Activated CD4-positive, CD25-positive, alpha-beta regulatory T cell treated with anti-CD3 and anti-CD28 coated beads, Interleukin-2, amount 50 U/mL, for 72 hours (primary cell): ENCODE measurements around the gene DCTN5.
"Not testable (repeated sequence)": the region's sequence is repeated elsewhere in the genome, so short reads cannot be mapped to it uniquely, and the experiment has no call there.

Experiments
- DNase-seq: peaks from one replicate; pipeline ENCODE4 v3.0.0; 2021

The DCTN5 gene

GRCh38 chr16:23694644-23695373, 53.5 kb downstream of the DCTN5 start:
- no peak for DNase-seq

DNA sequence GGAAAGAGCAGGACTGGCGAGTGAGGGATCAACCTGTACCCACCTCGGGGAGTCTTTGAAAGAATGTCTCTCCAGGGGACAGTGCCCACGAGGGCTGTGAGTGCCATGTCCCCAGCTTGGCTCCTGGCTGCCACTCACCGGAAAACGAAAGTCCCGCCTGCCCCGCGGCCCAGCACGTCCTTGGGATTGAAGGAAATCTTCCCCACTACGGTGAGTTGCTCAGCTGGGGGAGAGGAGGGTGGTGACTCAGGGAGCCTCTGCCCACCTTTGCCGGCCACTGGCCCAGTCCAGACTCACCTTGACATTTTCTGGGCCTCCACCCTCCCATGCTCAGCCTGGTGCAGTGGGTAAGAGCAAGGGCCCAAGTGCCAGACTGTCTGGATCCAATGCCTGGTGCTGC, 54.5 kb downstream of the DCTN5 start:
- DNase-seq: no peak

- no peak for DNase-seq
Observed at GRCh38 chr16:23699100-23699499, 57.8 kb downstream of the DCTN5 start.

GRCh38 chr16:23700093-23700492, 58.8 kb downstream of the DCTN5 start:
- DNase-seq: no peak

DNA sequence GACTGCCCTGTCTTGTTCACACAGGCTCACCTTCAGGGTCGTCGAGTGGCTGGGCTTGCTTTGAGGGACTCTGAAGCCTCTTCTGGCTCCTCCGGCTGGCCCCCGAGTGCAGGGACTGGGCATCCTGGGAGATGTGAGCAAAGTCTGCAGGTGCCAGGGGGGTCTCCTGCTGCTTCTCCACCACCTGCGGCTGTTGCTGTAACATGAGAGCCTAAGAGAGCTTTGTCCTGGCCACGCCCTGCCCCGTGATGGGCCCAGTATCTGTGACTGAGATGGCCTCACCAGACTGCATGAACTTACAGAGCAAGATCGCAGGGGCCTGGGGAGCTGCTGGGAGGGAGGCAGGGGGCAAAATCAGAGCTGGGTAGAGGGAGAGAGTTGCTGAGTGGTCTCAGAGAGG, 59.2 kb downstream of the DCTN5 start:
- no peak for DNase-seq

DNA sequence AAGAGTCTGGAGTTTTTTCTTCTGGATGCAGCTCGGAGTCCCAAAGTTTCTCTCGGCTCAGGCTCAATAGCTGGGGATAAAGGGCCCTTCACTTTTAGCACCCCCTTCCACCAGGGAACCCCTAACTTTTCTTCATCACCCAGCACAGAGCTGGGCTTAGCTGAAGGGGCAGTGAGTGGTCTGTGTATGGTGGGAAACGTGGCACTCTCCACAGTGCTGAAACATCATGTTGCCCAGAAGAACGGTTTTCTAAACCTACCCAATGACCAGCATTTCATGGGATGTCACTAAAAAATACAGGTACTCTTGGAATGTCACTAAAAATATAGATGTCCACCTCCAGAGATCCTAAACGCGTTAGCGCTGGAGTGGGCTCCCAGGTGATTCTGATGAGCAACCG, 59.8 kb downstream of the DCTN5 start:
- no peak for DNase-seq

DNA sequence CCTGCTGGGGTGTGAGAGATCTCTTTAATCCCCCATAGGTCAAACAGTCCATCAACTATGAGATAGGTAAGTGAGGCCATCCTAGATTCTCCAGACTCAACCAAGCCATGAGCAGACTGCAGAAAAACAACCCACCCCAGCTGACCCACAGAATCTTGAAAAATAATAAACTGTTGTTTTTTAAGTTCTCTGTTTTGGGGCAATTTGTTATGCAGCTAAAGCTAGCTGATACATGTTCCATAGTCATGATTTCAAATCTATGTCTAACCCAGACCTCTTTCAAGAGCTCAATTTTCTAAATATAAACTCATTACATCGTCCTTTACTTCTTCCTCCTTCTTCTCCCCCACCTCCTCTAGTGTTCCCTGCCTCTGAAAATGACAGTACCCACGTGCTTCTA, 61.7 kb downstream of the DCTN5 start:
- DNase-seq: no peak

- no peak for DNase-seq
Observed at GRCh38 chr16:23704772-23705516, 63.7 kb downstream of the DCTN5 start.

DNA sequence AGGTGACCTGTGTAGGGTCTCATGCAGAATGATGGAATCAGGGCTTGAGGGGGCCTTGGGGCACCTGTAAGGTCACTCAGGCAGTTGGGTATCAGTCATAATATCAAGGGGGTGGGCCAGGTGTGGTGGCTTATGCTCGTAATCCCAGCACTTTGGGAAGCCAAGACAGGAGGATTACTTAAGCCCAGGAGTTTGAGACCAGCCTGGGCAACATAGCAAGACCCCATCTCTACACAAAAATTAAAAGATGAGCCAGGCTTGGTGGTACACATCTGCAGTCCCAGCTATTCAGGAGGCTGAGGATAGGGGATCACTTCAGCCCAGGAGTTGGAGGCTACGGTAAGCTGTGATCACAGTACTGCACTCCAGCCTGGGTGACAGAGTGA, 64.2 kb downstream of the DCTN5 start:
- no peak for DNase-seq

DNA sequence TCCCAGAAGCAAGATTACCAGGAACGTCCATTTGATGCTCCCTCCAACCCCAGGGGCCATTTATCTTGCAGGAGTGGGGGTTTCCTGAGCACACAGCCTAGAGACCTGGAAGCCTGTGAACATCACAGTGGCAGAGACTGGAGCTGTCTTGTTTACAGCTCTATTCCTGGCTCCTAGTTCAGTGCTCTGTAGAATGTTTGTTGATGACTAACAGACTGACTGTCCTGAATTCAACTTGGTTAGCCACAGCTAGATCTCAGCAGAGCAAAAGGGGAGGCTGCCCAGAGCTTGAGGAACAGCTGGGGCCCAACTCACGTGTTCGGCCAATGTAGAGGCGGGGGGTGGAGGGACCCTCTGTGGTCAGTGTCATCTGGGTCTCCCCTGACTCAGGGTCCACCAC, 65.2 kb downstream of the DCTN5 start:
- no peak for DNase-seq

DNA sequence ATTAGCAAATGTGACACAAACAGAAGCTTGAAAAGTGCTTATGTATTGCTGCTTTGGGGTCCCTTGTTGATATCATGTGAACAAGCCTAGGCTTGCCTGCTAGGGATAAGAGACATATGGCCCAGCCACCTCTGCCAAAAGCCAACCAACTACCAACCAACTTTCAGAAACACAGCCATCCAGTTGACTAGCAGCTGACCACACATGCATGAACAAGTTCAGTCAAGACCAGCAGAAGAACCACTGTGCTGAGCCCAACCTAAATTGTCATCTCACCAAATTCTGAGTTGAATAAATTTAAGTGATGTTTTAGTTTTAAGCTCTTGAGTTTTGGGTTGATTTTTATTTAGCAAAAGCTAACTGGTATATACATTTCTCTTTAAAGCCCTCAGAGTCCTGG, 68.3 kb downstream of the DCTN5 start:
- no peak for DNase-seq

GRCh38 chr16:23710008-23710407, 68.7 kb downstream of the DCTN5 start:
- DNase-seq: no peak

GRCh38 chr16:23710504-23710903, 69.2 kb downstream of the DCTN5 start:
- no peak for DNase-seq

DNA sequence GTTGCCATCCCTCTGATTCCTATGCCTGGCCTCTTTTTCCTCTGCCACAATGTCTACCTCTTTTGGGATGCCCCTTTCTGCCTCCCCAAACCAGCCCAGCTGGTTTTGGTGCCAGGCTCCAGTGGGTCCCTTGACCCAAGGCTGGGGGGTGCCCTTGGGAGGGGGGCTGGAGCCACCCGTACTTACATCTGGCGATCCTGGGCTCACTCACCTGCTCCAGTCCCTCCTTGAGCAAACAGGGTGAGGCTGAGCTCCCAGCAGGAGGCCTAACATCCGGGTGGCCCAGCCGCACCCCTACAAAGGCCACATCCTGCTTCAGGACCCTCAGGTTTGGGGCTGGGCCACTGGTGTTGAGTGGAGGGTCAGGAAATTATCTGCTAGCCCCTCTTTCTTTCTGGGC, 70.5 kb downstream of the DCTN5 start:
- no peak for DNase-seq

GRCh38 chr16:23712976-23713375, 71.7 kb downstream of the DCTN5 start, which contains the start of gene ERN2:
Gene ERN2, minus strand, starts transcription at chr16:23713222. Its CDS starts 35 bp downstream, at chr16:23713187.
- DNase-seq: no peak

- DNase-seq: no peak
Observed at GRCh38 chr16:23716484-23716883, 75.2 kb downstream of the DCTN5 start.

- not testable (repeated sequence) for DNase-seq
Observed at GRCh38 chr16:23722613-23723240, 81.5 kb downstream of the DCTN5 start.

DNA sequence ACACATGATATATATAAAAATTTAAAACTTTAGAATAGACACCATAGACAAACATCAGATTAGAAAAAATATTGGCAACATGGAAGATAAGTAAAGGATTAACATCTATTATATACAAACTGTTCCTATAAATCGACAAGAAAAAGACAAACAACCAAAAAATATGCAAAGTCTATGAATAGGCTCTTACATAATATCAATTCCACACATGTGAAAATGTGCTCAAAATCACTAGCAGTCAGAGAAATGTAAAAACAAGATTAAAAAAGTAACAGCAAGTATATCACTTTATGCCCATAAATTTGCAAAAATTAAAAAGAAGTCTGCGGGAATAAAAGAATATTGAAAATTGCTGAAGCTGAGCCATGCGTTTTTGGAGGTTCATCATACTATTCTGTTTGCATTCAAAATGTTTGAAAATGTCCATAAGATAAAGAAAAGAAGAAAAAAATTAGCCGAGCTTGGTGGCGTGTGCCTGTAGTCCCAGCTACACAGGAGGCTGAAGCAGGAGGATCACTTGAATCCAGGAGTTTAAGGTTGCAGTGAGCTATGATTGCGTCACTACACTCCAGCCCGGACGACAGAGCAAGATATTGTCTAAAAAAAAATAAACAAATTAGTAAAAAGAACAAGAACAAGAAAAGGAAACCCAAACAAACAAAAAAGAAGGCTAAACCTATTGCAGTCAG, 83.0 kb downstream of the DCTN5 start:
- DNase-seq: no peak

DNA sequence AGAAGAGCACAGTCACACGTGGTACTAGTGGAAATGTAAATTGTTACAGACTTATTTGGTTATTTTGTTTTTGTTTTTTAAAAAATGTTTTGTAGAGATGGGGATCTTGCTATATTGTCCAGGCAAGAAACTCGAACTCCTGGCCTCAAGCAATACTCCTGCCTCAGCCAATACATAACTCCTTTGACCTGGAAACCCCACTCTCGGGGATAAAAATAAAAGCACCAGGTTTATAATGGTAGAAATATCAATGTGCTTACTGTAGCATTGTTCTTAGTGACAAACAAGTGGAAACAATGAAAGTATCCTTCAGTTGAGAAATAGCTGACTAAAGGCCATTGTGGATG, 83.5 kb downstream of the DCTN5 start:
- DNase-seq: no peak

GRCh38 chr16:23726710-23727109, 85.4 kb downstream of the DCTN5 start:
- no peak for DNase-seq
